HuH-7 (cell line): ENCODE results near the gene SHH.
"Not testable (repeated sequence)": the region's sequence is repeated elsewhere in the genome, so short reads cannot be mapped to it uniquely, and the experiment has no call there.

Source experiments
- DNase-seq: peaks from one replicate; pipeline ENCODE4 v3.0.0; 2011; ENCODE audit warnings: low spot score

SHH gene

DNA sequence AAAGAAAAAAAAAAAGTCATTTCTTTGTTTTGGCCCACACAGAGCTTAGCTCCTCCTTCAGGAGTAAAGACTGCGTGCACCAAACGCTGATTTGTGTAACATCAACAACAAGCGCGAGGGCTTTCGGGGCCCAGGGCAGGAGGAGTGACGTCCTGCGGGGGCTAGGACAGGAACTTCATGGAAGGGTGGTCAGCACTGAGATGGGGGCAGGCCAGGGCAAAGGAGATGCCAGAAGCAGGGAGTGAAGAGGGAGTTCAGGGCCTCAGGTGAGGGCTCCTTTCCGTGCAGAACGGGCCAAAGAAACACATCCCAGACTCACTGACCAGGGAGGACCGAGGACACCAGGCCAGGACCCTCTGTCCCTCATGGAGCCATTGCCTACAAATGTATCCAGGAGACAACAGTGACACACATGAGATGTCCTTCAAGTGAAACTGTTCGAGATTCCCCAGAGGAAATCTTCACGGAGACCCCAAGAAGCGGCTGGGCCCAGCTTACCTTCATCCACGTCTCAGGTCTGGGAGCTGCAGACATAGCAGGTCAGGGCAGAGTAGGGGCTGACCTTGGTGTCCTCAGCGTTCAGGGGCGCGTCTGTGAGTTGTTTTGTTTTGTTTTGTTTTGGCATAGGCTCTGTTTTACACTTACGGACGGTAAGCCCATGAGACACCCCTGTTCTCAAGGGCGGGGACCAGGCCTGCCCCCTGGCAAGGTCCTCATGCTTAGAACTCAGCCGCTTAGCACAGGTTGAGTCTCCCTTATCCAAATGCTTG, 30.4 kb upstream of the SHH start:
- no peak for DNase-seq

GRCh38 chr7:155840909-155841308, 28.6 kb upstream of the SHH start:
- DNase-seq: no peak

DNA sequence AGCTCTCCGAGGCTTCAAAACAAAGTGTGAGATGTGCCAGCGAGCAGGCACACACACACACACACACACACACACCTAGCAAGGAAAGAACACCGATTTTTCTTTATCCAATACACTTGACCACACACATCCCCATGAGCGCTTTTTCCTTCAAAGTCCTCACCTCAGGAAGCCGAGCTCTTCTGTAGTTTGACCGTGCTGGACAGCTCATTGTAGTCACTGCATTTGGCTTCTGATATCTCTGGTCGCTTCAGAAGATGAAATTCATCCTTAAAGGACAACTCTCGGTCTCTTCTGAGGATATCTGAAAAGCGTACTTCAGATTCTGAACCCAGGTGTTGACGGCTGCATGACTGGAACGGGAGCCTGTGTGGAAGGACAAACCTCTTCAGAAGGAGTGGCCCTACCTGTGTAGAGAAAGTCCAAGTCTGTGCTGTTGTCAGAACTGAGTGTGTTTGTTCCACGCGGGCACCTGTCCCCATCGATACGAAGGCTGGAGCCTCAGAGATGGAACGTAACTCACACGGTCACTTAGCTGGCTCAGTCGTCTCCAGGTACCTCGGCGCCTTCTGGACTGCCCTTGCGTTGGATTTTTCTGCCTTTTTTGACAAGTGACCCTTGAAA, 28.1 kb upstream of the SHH start:
- no peak for DNase-seq

DNA sequence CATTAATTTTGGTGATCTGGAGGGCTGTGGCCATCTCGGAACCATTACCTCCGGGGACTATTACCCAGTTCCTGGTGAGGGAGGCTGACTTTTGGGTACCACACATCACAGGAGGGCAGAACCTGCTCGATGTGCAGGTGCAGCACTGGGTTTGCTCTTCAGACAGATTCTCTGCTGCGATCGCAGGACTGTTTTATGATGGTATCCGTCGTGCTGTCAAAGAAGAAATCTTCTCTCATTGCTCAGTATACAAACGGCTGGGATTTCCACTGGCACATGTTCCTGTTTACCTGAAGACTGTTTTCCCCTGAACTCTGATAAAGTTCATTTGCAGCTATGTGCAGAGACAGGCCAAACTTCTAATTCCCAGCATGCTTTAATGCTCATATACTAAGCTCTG, 27.2 kb upstream of the SHH start:
- DNase-seq: no peak

GRCh38 chr7:155838312-155838711, 26.0 kb upstream of the SHH start:
- not testable (repeated sequence) for DNase-seq

DNA sequence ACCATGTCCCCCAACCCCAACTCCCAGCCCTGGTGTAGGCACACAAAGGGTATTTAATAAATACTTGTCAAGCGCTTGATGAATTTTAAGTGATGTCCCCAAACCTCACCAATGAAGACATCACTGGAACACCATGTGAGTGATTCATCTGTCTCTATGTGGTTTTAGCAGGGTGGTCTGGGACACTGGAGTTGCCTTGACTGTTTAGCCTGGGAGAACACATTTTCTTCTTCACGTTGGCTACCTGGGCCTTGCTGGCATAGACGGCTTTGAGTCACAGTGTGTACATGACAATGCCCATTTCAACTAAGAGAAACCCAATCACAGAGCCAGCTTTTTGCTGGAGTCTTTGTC, 24.8 kb upstream of the SHH start:
- DNase-seq: no peak

- no peak for DNase-seq
These were observed 24.2 kb upstream of the SHH start for GRCh38 chr7:155836216-155837125.

DNA sequence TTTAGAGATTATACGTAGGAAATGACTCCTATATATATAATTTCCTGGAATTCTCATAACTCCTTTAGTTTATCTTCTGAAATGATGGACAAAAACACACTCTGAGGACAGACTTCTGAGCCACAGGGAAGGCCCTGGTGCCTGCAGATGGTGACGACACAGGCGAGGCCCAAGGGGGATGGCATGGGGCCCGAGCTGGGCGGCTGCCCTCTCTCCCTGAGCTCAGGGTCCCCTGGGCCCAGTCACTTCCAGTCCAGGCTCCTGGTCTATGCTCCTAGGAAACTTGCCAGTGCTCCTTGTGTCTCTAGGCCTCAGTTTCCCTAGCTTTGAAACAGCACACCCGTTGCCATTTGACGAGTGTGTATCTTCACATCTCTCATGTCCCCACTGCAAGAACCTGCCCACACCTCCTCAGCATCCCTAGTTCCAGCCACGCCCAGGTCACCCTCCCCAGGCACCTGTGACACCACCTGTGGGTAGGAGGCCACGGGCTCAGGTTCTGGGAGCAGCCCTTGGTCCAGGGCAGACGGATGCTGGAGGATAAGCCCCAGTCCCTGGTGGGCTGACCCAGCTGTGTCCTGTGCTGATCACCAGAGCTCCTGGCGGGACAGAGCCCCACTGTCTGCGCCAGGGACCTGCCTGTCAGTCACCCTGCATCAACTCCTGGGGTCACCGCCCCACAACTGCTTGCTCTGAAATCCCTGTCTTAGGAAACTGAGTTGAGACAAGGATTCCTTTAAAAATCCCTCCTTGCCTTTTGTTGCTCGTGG, 23.4 kb upstream of the SHH start:
- DNase-seq: no peak

DNA sequence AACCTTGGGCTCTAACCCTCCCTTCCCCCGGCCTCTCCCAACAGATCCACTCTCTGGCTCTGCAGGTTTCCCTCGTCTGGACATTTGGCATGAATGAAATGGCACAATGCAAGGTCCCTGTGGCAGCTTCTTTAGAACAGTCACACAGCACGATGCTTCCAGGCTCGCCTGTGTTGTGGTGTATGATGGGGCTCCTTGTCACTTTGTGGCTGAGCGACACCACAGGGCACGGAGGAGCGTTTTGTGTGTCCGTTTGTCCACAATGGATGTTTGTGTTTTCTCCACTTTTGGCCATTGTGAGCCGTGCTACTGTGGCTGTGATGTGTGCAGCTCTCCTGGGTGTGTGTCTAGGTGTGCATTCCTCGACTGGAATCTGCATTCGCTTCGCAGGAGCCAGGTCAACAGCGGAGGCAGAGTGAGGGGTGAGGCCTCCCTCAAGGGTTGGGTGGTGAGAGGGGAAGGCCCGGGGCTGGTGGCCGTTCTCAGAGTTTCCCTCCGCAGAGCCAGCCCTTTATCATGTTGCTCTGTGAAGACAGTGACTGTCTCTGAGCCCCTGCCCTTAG, 22.3 kb upstream of the SHH start:
- DNase-seq: no peak

DNA sequence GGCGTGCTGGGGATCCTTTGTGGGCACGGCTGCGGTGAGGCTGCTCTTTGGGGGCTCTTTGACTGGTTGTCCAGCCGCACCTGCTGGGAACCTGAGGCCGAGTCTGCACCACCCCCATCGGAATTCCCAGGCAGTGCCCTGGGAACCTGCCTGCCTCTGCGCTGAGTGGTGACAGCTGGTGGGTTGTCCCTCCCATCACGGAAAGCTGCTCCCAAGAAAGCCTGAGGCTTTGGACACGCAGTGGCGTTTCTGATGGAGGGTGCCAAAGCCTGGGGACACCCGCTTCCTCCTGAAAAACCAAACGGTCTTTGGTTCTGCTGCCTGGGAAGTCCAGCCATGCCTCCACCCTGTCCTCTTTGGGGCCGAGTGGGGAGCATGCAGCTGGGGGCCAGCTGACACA, 21.4 kb upstream of the SHH start:
- no peak for DNase-seq

GRCh38 chr7:155832581-155832981, 20.3 kb upstream of the SHH start:
- DNase-seq: no peak

DNA sequence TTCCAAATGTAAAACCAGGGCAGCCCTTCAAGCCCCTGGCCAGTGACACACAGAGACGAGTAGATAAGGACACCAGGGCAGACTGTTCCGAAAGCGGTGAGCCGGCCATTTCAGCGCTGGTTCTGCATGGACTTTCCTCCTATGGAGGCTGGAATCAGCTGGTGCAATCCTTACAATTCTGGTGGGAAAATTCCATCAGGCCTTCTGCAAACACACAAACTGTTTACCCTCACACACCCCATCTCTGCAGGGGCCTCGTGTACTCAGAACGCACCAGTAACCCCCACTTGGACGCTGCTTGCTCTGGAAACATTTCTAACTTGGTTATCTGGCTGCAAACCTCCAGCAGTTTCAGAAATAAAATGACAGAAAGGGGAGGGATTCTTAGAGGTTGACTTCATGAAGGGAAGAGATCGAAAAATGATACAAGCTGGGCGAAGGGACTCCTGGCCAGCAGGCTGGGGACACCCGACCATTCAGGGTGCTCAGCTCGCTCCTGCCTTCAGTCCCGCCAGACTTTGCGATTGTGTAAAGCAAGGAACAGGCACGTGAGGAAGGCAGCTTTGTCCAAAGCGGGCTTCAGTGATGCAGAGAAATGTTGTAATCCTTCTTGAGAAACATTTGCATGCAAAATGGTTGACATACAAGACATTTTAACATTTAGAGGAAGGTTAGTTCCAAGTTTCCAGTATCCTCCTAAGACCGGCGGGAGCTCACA, 19.7 kb upstream of the SHH start:
- peak; percentile 57 for DNase-seq

GRCh38 chr7:155830961-155831806, 18.9 kb upstream of the SHH start:
- no peak for DNase-seq

- DNase-seq: no peak
These were observed 17.7 kb upstream of the SHH start for GRCh38 chr7:155829796-155830470.

DNA sequence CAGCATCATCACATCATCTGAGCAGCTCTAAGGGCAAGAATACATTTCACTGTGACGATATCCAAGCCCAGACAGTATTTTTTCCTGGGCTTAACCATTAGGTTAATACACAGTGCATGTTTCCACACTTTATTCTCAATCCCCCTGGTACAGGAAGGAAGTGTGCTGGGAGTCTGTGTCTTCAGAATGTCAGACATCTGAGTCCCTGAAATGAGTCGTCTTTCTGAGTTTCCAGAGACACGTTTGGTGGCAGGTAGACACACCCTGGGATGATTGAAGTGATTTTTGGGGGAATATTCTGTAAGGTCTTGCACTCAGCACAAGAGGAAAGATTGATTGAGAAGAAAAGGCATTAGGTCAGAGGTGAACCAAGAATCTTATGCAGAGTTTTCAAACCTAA, 13.1 kb upstream of the SHH start:
- DNase-seq: no peak

DNA sequence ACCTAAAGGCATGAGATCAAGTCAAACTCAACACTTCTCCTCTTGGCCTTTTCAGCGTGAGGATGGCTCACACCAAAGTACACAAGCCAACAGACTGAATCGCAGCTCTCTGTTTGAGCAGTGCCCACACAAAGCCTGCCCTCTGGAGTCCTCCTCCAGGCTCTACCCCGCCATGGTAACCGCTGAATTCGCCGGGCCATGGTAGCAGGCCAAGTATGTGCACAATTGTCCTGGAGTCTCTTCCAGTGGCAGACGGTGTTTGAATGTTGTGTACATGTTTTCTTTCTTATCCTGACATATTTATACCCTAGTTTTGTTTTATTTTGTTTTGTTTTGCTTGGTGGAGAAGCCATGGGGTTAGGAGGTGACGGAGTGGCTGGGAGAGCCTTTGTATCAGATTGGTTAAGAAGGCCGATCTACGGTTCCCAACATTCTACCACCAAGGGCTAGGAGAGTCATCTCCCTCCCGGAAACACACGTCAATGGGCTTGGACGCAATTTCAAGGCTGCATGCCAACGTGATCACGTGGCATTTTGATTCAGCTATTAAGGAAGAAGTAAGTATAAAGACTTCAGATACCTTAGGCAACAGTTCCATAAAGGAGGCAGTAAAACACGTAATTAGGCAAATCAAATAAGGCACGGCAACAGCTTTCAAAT, 12.1 kb upstream of the SHH start:
- no peak for DNase-seq

DNA sequence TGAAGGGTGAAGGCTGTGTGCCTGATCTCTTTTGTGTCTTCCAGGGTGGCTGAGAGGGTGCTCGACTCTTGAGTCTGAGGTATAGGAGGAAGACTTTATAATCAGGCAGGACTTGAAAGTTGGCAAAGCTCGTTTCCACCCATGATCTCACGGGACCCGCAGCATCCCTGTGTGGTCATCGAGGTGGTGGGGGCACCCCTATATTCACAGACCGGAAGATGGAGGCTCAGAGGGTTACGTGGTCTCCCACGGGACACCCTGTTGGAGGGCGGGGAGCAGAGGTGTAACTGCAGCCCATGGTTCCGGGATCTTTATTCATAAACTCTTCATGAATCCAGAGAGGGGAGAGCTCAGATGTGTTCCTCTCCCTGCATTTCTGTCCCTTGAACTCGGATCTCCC, 9.6 kb upstream of the SHH start:
- no peak for DNase-seq

DNA sequence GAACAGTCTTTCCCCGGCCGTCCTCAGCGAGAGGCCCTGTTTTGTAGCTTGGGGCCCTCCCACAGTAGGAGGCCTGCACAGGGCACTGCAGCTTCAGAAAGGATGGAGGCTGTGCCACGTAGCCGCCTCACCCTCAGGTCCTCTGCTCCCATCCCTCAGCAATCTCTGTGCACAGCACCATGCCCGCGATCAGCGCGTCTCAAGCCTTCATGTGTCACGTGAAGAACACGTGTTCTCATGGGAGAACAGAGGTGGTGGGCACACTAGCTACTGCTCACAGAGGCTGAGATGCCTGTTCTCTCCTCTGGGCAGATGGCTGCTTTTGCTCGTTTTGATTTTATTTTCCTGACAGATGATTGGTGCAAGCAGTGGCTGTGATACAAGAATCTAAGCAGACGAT, 8.5 kb upstream of the SHH start:
- no peak for DNase-seq

DNA sequence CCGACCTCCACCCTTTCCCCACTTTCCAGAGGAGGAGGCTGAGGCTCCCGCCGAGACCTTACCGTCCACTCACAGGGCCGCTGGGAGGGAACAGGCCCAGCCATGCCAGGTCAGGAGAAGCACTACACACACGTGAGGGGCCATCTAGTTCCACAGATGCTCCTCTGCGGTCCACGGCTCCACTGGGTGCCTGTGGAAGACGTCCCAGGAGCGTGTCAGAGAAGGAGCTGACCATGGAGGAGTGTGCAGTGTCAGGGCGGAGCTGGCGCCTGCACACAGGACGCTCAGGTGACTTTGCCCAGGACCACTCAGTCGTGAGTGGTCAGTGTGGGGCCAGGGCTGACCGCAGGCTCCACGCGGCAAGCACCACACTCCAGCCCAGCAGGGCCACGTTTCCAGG, 8.0 kb upstream of the SHH start:
- DNase-seq: no peak
